Sigmoid colon (tissue), 4 donors: ENCODE data around the gene KRT73.

Experiments
- EP300 ChIP-seq, 4 donors: sonication (generic); formaldehyde crosslinking; IDR thresholded peaks; one replicate each; pipeline ENCODE4 v1.6.1; 2017; ENCODE audit warnings: antibody characterized with exemption in 4 of 4
- POLR2A ChIP-seq, 2 donors: fragments of 450-650 bp; IDR thresholded peaks; one replicate each; pipeline ENCODE4 v1.6.1; 2016; ENCODE audit warnings: antibody characterized with exemption in 2 of 2, mild to moderate bottlenecking in 2 of 2, moderate library complexity in 2 of 2
- POLR2AphosphoS5 ChIP-seq, 4 donors: sonication (generic); formaldehyde crosslinking; IDR thresholded peaks; one replicate each; pipeline ENCODE4 v1.6.1; 2017; ENCODE audit warnings: antibody characterized with exemption in 4 of 4
- TF ChIP-seq, protein P1 (sequence below), 4 experiments: fragments of 450-650 bp in 3 of 4; fragments of 200-600 bp in 1 of 4; IDR thresholded peaks; one replicate each; pipeline ENCODE4 v1.5.1; 2016 to 2019; ENCODE audit warnings: antibody characterized with exemption in 4 of 4, mild to moderate bottlenecking in 3 of 4, moderate library complexity in 2 of 4

DNA sequence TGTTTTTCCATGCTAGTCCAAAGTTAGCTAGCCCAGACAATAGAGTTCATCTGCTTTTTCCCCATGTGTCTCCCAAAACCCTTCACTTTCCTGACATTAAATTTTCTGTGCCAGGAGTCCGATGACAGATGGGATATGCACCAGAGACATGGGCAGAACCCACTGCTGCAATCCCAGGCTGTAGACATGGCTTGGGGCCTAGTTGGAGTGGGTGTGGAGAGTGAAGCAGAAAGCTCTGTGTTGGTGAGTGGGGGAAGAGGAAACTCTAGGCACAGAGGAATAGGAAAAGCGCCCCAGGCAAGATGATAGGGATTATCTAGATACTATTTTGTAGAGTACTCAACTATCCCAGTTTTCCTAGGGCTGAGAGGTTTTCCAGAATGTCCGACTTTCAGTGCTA is 39.9 kb downstream of the KRT73 start:
- TF ChIP-seq, protein P1, sequence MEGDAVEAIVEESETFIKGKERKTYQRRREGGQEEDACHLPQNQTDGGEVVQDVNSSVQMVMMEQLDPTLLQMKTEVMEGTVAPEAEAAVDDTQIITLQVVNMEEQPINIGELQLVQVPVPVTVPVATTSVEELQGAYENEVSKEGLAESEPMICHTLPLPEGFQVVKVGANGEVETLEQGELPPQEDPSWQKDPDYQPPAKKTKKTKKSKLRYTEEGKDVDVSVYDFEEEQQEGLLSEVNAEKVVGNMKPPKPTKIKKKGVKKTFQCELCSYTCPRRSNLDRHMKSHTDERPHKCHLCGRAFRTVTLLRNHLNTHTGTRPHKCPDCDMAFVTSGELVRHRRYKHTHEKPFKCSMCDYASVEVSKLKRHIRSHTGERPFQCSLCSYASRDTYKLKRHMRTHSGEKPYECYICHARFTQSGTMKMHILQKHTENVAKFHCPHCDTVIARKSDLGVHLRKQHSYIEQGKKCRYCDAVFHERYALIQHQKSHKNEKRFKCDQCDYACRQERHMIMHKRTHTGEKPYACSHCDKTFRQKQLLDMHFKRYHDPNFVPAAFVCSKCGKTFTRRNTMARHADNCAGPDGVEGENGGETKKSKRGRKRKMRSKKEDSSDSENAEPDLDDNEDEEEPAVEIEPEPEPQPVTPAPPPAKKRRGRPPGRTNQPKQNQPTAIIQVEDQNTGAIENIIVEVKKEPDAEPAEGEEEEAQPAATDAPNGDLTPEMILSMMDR (IDR thresholded peaks at IDR 0.05): no peak
- no peak for TF ChIP-seq POLR2AphosphoS5 (IDR thresholded peaks at IDR 0.05)
- no peak for TF ChIP-seq POLR2A (IDR thresholded peaks at IDR 0.05)
- TF ChIP-seq EP300 (IDR thresholded peaks at IDR 0.05): no peak
